Esophagus squamous epithelium (tissue), 5 donors: ENCODE measurements around the gene CD3D. TPM values are rescaled to one million over a fixed set of nuclear protein-coding genes. Genes with fewer than 3 reads are reported as not detected.

ENCODE experiments used
- DNase-seq: peaks from one replicate; lab custom pipeline; 2025; lab: John Stamatoyannopoulos, UW
- H3K27ac ChIP-seq, 4 donors: fragments of 200-600 bp; sonication (generic); one replicate each; pipeline ENCODE4 v1.5.1; 2016 to 2019; ENCODE audit warnings: mild to moderate bottlenecking in 1 of 4
- H3K27me3 ChIP-seq, 4 donors: fragments of 200-600 bp; sonication (generic); 1 replicate in 3 of 4; 2 replicates in 1 of 4; pipeline versions ENCODE4 v1.5.1 to v1.6.0; 2017 to 2021; ENCODE audit warnings: antibody characterized with exemption in 1 of 4
- H3K36me3 ChIP-seq, 3 donors: fragments of 200-600 bp; sonication (generic); one replicate each; pipeline ENCODE4 v1.5.1; 2016 to 2019
- H3K4me1 ChIP-seq, 3 donors: fragments of 200-600 bp; sonication (generic); one replicate each; pipeline ENCODE4 v1.5.1; 2017 to 2019
- H3K4me3 ChIP-seq, 4 donors: fragments of 200-600 bp; sonication (generic); 1 replicate in 3 of 4; 2 replicates in 1 of 4; pipeline ENCODE4 v1.5.1; 2016 to 2019; ENCODE audit warnings: mild to moderate bottlenecking in 2 of 4, moderate library complexity in 1 of 4
- H3K9me3 ChIP-seq, 3 donors: fragments of 200-600 bp; sonication (generic); one replicate each; pipeline ENCODE4 v1.5.1; 2016 to 2019
- CTCF ChIP-seq, 6 experiments: fragments of 450-650 bp in 4 of 6; fragments of 200-600 bp in 2 of 6; sonication (generic) in 2 of 6; IDR thresholded peaks; one replicate each; pipeline ENCODE4 v1.5.1; 2016 to 2019; ENCODE audit warnings: antibody characterized with exemption in 6 of 6, mild to moderate bottlenecking in 4 of 6, moderate library complexity in 4 of 6
- POLR2A ChIP-seq, 4 donors: fragments of 450-650 bp; IDR thresholded peaks; one replicate each; pipeline ENCODE4 v1.6.1; 2017; ENCODE audit warnings: antibody characterized with exemption in 4 of 4, mild to moderate bottlenecking in 4 of 4, moderate library complexity in 3 of 4
- WGBS, 2 donors: methylation state at CpG; one replicate each; pipeline ENCODE4 v1.1.5; 2018; 5-methylcytosine and 5-hydroxymethylcytosine counted together
- intact Hi-C: fragments of 100-400 bp; cut with DNase I; formaldehyde crosslinking; loops from one replicate; pipeline ENCODE4 v1.15.0; 2022
- small RNA-seq, 4 donors: library from RNA; depleted of rRNA; stranded (forward); fragments of <200 nt; gene quantifications; one replicate each; pipeline ENCODE3, GENCODE V24; 2016
- total RNA-seq, 4 donors: library from RNA; depleted of rRNA; stranded (reverse); fragments of >200 nt; gene quantifications; one replicate each; pipeline ENCODE4 v1.1.0, GENCODE V29; 2016
- donor health status: DM: yes; HTN: yes; CAD: no.

Gene CD3D
- total RNA-seq, 4 donors from 2014 or later, result 5.7 to 11.8 (median 7.2) TPM

- H3K27ac ChIP-seq, result peak overlapping the region in 2 of 4 donors; percentile 4 to 21
Measured at GRCh38 chr11:118291477-118292135, 50.9 kb downstream of the CD3D start.

GRCh38 chr11:118290923-118291322, 51.6 kb downstream of the CD3D start:
- TF ChIP-seq POLR2A (IDR thresholded peaks at IDR 0.05) (no peak), CTCF (IDR thresholded peaks at IDR 0.05) (peak in 5 of 6 experiments; percentile 35 to 75 (median 65))
- Histone ChIP-seq H3K27me3 (no peaks in the 10 kb centered on the region), H3K27ac (peak overlapping the region in 3 of 4 donors; percentile 3 to 21 (median 4)), H3K36me3 (no peaks in the 10 kb centered on the region), H3K4me1 (peaks cover 0 to 22% (median 4%) of the 10 kb centered on the region in 3 donors), H3K4me3 (no peak overlapping the region), H3K9me3 (no peaks in the 10 kb centered on the region)
- intact Hi-C loops, result loop anchor here (5.0 kb wide), 1 partner anchor 89 kb away; no protein-coding TSS in a partner anchor
- 7 to 26% methylated on average over 8 of the region's 9 CpGs for WGBS, 2 donors
- DNase-seq, result no peak

More at GRCh38 chr11:118291477-118292135, 50.9 kb downstream of the CD3D start:
- no peaks in the 10 kb centered on the region for H3K36me3 ChIP-seq
- H3K4me1 ChIP-seq, result peaks cover 0 to 21% (median 4%) of the 10 kb centered on the region in 3 donors
- H3K9me3 ChIP-seq, result no peaks in the 10 kb centered on the region
- WGBS, 2 donors, result 42 to 53% methylated on average over 9 of the region's 9 CpGs
- no peak for TF ChIP-seq CTCF (IDR thresholded peaks at IDR 0.05)
- TF ChIP-seq POLR2A (IDR thresholded peaks at IDR 0.05), result no peak
- H3K27me3 ChIP-seq, result no peaks in the 10 kb centered on the region
- intact Hi-C loops, result loop anchor here (5.0 kb wide), 1 partner anchor 89 kb away; no protein-coding TSS in a partner anchor
- H3K4me3 ChIP-seq, result no peak overlapping the region
- DNase-seq, result no peak

GRCh38 chr11:118289401-118289800, 53.1 kb downstream of the CD3D start:
- no peaks in the 10 kb centered on the region for H3K9me3 ChIP-seq
- no peak overlapping the region for H3K4me3 ChIP-seq
- intact Hi-C loops, result no loop called here
- TF ChIP-seq POLR2A (IDR thresholded peaks at IDR 0.05), result no peak
- no peak for TF ChIP-seq CTCF (IDR thresholded peaks at IDR 0.05)
- no peak overlapping the region for H3K27ac ChIP-seq
- DNase-seq, result no peak
- H3K4me1 ChIP-seq, result peaks cover 0 to 16% (median 0%) of the 10 kb centered on the region in 3 donors
- H3K27me3 ChIP-seq, result no peaks in the 10 kb centered on the region
- H3K36me3 ChIP-seq, result no peaks in the 10 kb centered on the region

Small RNA genes lying within 50 kb of the gene (small RNA-seq; reads per million reads assigned to genes)
- 0 reads per million in 4 donors for gene AP001582.1

Other genes starting within 250 kb of the CD3D start
- gene SCN4B, start 189.9 kb downstream of the CD3D start, total RNA-seq, result 1 to 10 TPM in 3 of 4 donors, under 1 TPM in 1; 0.87 to 4.2 (median 1.3) TPM
- 1 to 10 TPM in 1 of 4 donors, under 1 TPM in 1, not detected in 2; 0.38 to 1.1 TPM for gene SCN2B, start 166.1 kb downstream of the CD3D start, total RNA-seq
- gene JAML, start 117.7 kb downstream of the CD3D start, total RNA-seq, result 10 to 100 TPM in 2 of 4 donors, 1 to 10 TPM in 2; 2.2 to 17.9 (median 9.5) TPM
- 10 to 100 TPM; 17.4 to 44.4 (median 32.4) TPM for gene MPZL3, start 90.3 kb downstream of the CD3D start, total RNA-seq
- 100 to 1,000 TPM; 249 to 491 (median 352) TPM for gene MPZL2, start 78.4 kb downstream of the CD3D start, total RNA-seq
- gene CD3E, start 38.0 kb downstream of the CD3D start, total RNA-seq, result 1 to 10 TPM; 1.9 to 7.8 (median 3.1) TPM
- gene CD3G, start 1.6 kb upstream of the CD3D start, total RNA-seq, result 1 to 10 TPM in 3 of 4 donors, under 1 TPM in 1; 0.85 to 4.0 (median 1.4) TPM
- 10 to 100 TPM; 21.9 to 36.0 (median 33.2) TPM for gene UBE4A, start 16.9 kb upstream of the CD3D start, total RNA-seq
- gene ATP5MG, start 58.9 kb upstream of the CD3D start, total RNA-seq, result 10 to 100 TPM; 44.2 to 65.0 (median 48.8) TPM
- 10 to 100 TPM; 22.0 to 54.0 (median 29.0) TPM for gene KMT2A, start 93.8 kb upstream of the CD3D start, total RNA-seq
- gene TTC36, start 184.8 kb upstream of the CD3D start, total RNA-seq, result under 1 TPM in 2 of 4 donors, not detected in 2; 0.38 to 0.47 TPM
- 10 to 100 TPM in 3 of 4 donors, 1 to 10 TPM in 1; 7.0 to 18.0 (median 15.3) TPM for gene TMEM25, start 188.5 kb upstream of the CD3D start, total RNA-seq
- gene IFT46, start 223.2 kb upstream of the CD3D start, total RNA-seq, result 10 to 100 TPM; 13.2 to 25.2 (median 18.6) TPM
- gene ARCN1, start 229.7 kb upstream of the CD3D start, total RNA-seq, result 10 to 100 TPM; 67.8 to 81.6 (median 78.1) TPM